ENCODE data around the gene SPEF2. TPM values are rescaled to one million over a fixed set of nuclear protein-coding genes. Genes with fewer than 3 reads are reported as not detected.
"Not testable (repeated sequence)": the region's sequence is repeated elsewhere in the genome, so short reads cannot be mapped to it uniquely, and the experiment has no call there.

Gene SPEF2
- polyA plus RNA-seq, 1 donor from 2014 or later = 18.5 TPM

DNA sequence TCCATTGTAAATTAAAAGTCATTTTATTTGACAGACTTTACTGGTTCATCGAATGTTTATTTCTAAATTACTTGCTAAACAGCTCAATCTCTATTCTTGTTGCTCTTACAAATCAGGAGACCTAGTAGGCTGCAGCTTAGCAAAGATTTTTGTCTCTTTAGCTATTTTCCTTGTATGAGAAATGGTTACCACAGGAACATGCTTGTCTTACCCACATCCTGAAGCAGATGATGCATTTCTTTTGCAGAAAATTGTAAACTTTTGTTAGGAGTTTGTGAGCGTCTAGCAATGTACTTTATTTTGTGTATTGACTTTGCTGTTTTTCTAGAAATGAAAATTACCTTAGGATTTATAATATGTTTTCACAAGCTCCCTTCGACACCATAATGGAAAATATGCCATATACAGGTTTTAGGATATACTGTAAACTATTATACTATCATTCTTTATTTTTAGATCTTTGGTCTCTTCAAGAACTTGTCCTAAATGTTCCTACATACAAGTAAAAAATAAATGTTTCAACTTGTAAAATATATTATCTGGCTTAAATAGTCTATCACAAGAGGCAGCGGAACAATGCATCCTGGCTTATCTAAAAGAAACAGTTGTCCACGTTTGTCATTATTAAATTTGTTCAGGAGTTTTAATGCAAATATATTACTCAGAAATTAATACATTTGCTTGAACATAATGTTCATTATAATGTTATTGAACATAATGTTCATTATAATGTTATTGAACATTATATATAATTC, 54.1 kb downstream of the SPEF2 start:
- no peak for TF ChIP-seq RAD21 (conservative IDR thresholded peaks at IDR 0.05)
- TF ChIP-seq, protein P1, sequence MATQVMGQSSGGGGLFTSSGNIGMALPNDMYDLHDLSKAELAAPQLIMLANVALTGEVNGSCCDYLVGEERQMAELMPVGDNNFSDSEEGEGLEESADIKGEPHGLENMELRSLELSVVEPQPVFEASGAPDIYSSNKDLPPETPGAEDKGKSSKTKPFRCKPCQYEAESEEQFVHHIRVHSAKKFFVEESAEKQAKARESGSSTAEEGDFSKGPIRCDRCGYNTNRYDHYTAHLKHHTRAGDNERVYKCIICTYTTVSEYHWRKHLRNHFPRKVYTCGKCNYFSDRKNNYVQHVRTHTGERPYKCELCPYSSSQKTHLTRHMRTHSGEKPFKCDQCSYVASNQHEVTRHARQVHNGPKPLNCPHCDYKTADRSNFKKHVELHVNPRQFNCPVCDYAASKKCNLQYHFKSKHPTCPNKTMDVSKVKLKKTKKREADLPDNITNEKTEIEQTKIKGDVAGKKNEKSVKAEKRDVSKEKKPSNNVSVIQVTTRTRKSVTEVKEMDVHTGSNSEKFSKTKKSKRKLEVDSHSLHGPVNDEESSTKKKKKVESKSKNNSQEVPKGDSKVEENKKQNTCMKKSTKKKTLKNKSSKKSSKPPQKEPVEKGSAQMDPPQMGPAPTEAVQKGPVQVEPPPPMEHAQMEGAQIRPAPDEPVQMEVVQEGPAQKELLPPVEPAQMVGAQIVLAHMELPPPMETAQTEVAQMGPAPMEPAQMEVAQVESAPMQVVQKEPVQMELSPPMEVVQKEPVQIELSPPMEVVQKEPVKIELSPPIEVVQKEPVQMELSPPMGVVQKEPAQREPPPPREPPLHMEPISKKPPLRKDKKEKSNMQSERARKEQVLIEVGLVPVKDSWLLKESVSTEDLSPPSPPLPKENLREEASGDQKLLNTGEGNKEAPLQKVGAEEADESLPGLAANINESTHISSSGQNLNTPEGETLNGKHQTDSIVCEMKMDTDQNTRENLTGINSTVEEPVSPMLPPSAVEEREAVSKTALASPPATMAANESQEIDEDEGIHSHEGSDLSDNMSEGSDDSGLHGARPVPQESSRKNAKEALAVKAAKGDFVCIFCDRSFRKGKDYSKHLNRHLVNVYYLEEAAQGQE (IDR thresholded peaks at IDR 0.05; ENCODE audit: borderline replicate concordance) = no peak
- no peak for TF ChIP-seq MXI1 (conservative IDR thresholded peaks at IDR 0.05; ENCODE audit: poor library complexity, severe bottlenecking)
- TF ChIP-seq POLR2AphosphoS5 (IDR thresholded peaks at IDR 0.05) = no peak
- H3K9me2 ChIP-seq (ENCODE audit: insufficient read depth, low read length) = no peaks in the 10 kb centered on the region
- H3K27me3 ChIP-seq (ENCODE audit: insufficient read depth, low read depth, low read length) = no peaks in the 10 kb centered on the region
- no peak overlapping the region for H2AFZ ChIP-seq (ENCODE audit: low read depth, low read length)
- no peaks in the 10 kb centered on the region for H3K9me3 ChIP-seq (ENCODE audit: low read length)
- H3K9ac ChIP-seq (ENCODE audit: low read length) = no peak overlapping the region
- H3K27ac ChIP-seq (ENCODE audit: low read length) = no peak overlapping the region
- H3K79me2 ChIP-seq (replicated peaks; ENCODE audit: insufficient read depth, low read length) = no peaks in the 10 kb centered on the region
- no peaks in the 10 kb centered on the region for H3F3A ChIP-seq (ENCODE audit: insufficient read depth, low read length, poor library complexity, severe bottlenecking)
- H3K36me3 ChIP-seq (ENCODE audit: insufficient read depth, low read length) = no peaks in the 10 kb centered on the region
- no peak overlapping the region for H3K4me3 ChIP-seq (ENCODE audit: low read length)
- H4K20me1 ChIP-seq (ENCODE audit: insufficient read depth) = no peaks in the 10 kb centered on the region
- no peak overlapping the region for H3K4me2 ChIP-seq (ENCODE audit: low read length)

DNA sequence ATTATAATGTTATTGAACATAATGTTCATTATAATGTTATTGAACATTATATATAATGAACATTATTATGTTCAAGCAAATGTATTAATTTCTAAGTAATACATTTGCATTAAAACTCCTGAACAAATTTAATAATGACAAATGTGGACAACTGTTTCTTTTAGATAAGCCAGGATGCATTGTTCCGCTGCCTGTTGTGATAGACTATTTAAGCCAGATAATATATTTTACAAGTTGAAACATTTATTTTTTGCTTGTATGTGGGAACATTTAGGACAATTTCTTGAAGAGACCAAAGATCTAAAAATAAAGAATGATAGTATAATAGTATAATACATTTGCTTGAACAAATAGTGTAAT, 54.6 kb downstream of the SPEF2 start:
- not testable (repeated sequence) for H3K27me3 ChIP-seq (ENCODE audit: insufficient read depth, low read depth, low read length); H2AFZ ChIP-seq (ENCODE audit: low read depth, low read length); H3K4me3 ChIP-seq (ENCODE audit: low read length); H3K79me2 ChIP-seq (replicated peaks; ENCODE audit: insufficient read depth, low read length); H3K9me2 ChIP-seq (ENCODE audit: insufficient read depth, low read length); H3F3A ChIP-seq (ENCODE audit: insufficient read depth, low read length, poor library complexity, severe bottlenecking); H3K36me3 ChIP-seq (ENCODE audit: insufficient read depth, low read length); H3K9ac ChIP-seq (ENCODE audit: low read length); H3K9me3 ChIP-seq (ENCODE audit: low read length); H4K20me1 ChIP-seq (ENCODE audit: insufficient read depth); H3K27ac ChIP-seq (ENCODE audit: low read length); H3K4me2 ChIP-seq (ENCODE audit: low read length)

DNA sequence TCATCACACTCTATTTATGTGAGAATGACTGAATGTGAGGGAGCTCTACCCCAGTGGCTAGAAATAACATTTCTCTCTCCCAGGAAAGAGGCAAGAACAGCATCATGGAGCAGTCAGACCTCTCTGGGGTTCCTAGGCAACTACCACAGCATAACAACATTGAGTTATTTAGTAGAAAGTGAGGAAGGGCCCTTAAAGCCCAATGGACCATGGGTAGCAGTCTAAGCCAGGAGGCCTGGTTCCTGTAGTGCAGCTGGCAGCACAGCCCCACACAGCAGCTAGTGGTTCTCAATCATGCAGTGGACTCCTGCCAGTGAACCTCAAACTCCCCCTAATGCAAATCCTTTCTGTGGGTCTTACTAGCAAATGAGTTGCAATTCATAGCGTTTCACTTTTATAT, 55.3 kb downstream of the SPEF2 start:
- H3K9me3 ChIP-seq (ENCODE audit: low read length) = no peaks in the 10 kb centered on the region
- no peaks in the 10 kb centered on the region for H4K20me1 ChIP-seq (ENCODE audit: insufficient read depth)
- no peak overlapping the region for H3K4me3 ChIP-seq (ENCODE audit: low read length)
- no peaks in the 10 kb centered on the region for H3K36me3 ChIP-seq (ENCODE audit: insufficient read depth, low read length)
- H3K79me2 ChIP-seq (replicated peaks; ENCODE audit: insufficient read depth, low read length) = no peaks in the 10 kb centered on the region
- no peaks in the 10 kb centered on the region for H3F3A ChIP-seq (ENCODE audit: insufficient read depth, low read length, poor library complexity, severe bottlenecking)
- H3K9ac ChIP-seq (ENCODE audit: low read length) = no peak overlapping the region
- H3K9me2 ChIP-seq (ENCODE audit: insufficient read depth, low read length) = no peaks in the 10 kb centered on the region
- TF ChIP-seq, protein P2, sequence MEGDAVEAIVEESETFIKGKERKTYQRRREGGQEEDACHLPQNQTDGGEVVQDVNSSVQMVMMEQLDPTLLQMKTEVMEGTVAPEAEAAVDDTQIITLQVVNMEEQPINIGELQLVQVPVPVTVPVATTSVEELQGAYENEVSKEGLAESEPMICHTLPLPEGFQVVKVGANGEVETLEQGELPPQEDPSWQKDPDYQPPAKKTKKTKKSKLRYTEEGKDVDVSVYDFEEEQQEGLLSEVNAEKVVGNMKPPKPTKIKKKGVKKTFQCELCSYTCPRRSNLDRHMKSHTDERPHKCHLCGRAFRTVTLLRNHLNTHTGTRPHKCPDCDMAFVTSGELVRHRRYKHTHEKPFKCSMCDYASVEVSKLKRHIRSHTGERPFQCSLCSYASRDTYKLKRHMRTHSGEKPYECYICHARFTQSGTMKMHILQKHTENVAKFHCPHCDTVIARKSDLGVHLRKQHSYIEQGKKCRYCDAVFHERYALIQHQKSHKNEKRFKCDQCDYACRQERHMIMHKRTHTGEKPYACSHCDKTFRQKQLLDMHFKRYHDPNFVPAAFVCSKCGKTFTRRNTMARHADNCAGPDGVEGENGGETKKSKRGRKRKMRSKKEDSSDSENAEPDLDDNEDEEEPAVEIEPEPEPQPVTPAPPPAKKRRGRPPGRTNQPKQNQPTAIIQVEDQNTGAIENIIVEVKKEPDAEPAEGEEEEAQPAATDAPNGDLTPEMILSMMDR (IDR thresholded peaks at IDR 0.05; ENCODE audit: poor library complexity, severe bottlenecking) = no peak
- TF ChIP-seq EZH2 (IDR thresholded peaks at IDR 0.05; ENCODE audit: borderline replicate concordance, insufficient read depth, low read length, poor library complexity, severe bottlenecking) = no peak
- TF ChIP-seq EP300 (conservative IDR thresholded peaks at IDR 0.05; ENCODE audit: poor library complexity, severe bottlenecking) = no peak
- TF ChIP-seq MXI1 (conservative IDR thresholded peaks at IDR 0.05; ENCODE audit: poor library complexity, severe bottlenecking) = no peak
- TF ChIP-seq RAD21 (conservative IDR thresholded peaks at IDR 0.05) = no peak
- TF ChIP-seq POLR2AphosphoS5 (IDR thresholded peaks at IDR 0.05) = no peak
- no peak for TF ChIP-seq SMC3 (conservative IDR thresholded peaks at IDR 0.05; ENCODE audit: poor library complexity)
- TF ChIP-seq TAF1 (IDR thresholded peaks at IDR 0.05; ENCODE audit: low read depth) = no peak
- TF ChIP-seq, protein P1 (IDR thresholded peaks at IDR 0.05; ENCODE audit: borderline replicate concordance) = no peak
- no peak overlapping the region for H2AFZ ChIP-seq (ENCODE audit: low read depth, low read length)
- no peak overlapping the region for H3K27ac ChIP-seq (ENCODE audit: low read length)
- no peaks in the 10 kb centered on the region for H3K27me3 ChIP-seq (ENCODE audit: insufficient read depth, low read depth, low read length)
- H3K4me2 ChIP-seq (ENCODE audit: low read length) = no peak overlapping the region

Data from neural cell (in vitro differentiated cells).